AG09319 (cell line): ENCODE measurements around the gene PTPRT.

Experiments used
- DNase-seq: peaks from one replicate; pipeline ENCODE4 v3.0.0-alpha.2; 2010; ENCODE audit warnings: low read depth; ENCODE audit errors: extremely low read depth
- TF ChIP-seq, protein P1 (sequence below): IDR thresholded peaks from 2 replicates; pipeline ENCODE4 v1.5.1; 2011; ENCODE audit warnings: low read depth, mild to moderate bottlenecking, inconsistent platforms, low read length, moderate library complexity

PTPRT gene

DNA sequence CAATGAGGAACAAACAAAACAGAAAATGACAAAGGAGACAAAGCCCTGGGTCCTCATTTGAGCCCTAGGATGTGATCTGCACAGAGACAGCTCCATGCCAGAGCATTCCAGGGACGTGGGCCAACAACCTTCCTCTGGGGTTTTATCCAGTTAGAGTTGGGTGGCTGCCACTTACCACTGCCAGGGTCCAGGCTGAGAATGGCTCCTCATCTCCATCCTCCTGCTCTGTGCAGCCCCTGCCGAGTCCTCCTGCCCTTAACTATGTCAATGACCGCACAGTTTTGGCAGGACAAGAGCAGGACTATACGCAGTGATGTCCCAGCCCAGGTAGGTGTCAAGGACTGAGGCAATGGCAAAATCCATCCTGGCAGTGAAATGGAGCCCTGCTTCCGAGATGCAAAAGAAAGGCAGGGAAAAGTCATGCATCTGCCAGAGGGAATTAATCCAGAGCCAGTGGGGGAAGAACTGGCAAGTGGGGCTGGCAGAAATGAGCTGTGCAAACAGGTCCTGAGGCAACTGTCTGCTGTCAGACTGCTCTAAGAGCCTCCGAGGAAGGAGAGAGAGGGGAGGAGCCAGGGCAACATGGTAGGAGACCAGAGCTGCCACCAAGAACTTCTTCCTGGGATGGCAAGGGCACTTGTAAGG lies 449.4 kb downstream of the PTPRT start:
- no peak for DNase-seq
- TF ChIP-seq, protein P1, sequence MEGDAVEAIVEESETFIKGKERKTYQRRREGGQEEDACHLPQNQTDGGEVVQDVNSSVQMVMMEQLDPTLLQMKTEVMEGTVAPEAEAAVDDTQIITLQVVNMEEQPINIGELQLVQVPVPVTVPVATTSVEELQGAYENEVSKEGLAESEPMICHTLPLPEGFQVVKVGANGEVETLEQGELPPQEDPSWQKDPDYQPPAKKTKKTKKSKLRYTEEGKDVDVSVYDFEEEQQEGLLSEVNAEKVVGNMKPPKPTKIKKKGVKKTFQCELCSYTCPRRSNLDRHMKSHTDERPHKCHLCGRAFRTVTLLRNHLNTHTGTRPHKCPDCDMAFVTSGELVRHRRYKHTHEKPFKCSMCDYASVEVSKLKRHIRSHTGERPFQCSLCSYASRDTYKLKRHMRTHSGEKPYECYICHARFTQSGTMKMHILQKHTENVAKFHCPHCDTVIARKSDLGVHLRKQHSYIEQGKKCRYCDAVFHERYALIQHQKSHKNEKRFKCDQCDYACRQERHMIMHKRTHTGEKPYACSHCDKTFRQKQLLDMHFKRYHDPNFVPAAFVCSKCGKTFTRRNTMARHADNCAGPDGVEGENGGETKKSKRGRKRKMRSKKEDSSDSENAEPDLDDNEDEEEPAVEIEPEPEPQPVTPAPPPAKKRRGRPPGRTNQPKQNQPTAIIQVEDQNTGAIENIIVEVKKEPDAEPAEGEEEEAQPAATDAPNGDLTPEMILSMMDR = no peak

DNA sequence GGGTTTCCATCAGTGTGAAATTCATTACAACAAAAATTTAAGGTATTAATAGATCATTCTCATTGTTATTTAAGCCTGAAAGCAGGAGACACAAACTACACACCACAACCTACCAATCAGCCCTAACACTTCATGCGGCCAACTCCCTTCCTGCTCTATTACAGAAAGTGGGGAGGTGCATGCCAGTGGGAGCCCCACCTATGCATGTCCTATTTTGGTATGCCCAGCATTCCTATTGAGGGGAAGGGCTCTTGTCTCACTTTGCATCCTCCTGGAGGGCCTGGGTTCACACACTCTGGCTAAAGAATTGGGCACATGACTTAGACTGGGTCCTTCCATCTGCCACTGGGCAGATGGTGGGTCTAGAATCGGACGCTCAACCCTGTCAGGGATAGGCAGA lies 450.0 kb downstream of the PTPRT start:
- DNase-seq = no peak
- TF ChIP-seq, protein P1 = no peak

GRCh38 chr20:42735539-42735938 lies 454.2 kb downstream of the PTPRT start:
- DNase-seq = no peak
- TF ChIP-seq, protein P1 = no peak

GRCh38 chr20:42734660-42735368 lies 454.9 kb downstream of the PTPRT start:
- no peak for DNase-seq

GRCh38 chr20:42721923-42722322 lies 467.8 kb downstream of the PTPRT start:
- TF ChIP-seq, protein P1 = no peak
- DNase-seq = no peak

More at GRCh38 chr20:42734660-42735368, 454.9 kb downstream of the PTPRT start:
- TF ChIP-seq, protein P1 = no peak

DNA sequence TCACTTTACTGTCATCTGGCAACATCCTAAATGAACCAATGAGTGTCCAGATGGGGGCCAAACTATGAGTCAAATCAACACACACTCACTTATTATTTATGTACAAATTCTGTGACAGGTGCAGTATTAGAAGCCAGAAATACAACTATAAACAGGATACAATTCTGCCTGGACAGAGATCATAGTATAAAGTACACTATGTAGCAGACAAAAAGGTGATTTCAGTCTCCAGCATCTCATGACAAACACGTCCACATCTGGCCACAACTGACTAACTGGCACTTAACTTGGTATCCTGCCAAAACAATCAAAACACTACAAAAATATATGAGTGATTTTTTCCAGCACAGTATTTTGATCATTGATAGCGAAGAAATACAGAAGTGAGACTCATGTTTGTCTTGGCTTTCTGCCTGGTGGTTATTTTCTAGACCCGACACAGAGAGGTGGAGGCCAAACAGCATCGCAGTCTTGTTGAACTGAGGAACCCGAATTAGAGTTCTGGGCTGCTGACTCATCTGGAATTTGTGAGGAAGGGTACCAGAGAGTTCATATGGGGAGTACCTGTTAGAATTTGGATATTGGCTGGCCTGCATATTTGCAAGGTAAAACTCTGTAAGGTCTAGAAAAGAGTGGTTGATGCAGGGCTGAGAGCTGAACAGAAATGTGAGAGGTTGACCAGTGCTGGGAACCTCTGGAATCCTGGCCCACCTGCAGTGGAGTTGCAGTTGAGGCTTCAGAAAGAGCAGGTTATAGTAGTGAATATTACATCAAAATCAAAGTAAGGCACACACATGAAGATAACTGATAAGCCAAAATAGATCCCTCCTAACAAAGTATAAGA lies 475.2 kb downstream of the PTPRT start:
- TF ChIP-seq, protein P1 = no peak

More for the DNA sequence above, 475.2 kb downstream of the PTPRT start:
- no peak for DNase-seq
